Prostate gland (tissue), 2 donors: ENCODE measurements around the gene ACOT2. TPM values are rescaled to one million over a fixed set of nuclear protein-coding genes. Genes with fewer than 3 reads are reported as not detected.

ENCODE experiments used
- total RNA-seq, 2 donors: library from RNA; depleted of rRNA; stranded (reverse); fragments of >200 nt; gene quantifications; one replicate each; pipeline ENCODE4 v1.1.0, GENCODE V29; 2016

The ACOT2 gene
- total RNA-seq, 2 donors from 2014 or later = 37.4 to 39.0 TPM

Other genes starting within 250 kb of the ACOT2 start
- 10 to 100 TPM; 38.4 to 57.8 TPM for gene NUMB, start 110.7 kb upstream of the ACOT2 start, total RNA-seq
- 10 to 100 TPM; 20.9 to 62.8 TPM for gene RIOX1, start 78.3 kb upstream of the ACOT2 start, total RNA-seq
- gene ACOT1, start 32.1 kb upstream of the ACOT2 start, total RNA-seq = 10 to 100 TPM in 1 of 2 donors, 1 to 10 TPM in 1; 9.4 to 10.8 TPM
- gene HEATR4, start 10.3 kb upstream of the ACOT2 start, total RNA-seq = 1 to 10 TPM in 1 of 2 donors, under 1 TPM in 1; 0.55 to 4.7 TPM
- gene ACOT4, start 22.7 kb downstream of the ACOT2 start, total RNA-seq = 1 to 10 TPM; 1.9 to 2.1 TPM
- not detected for gene ACOT6, start 43.3 kb downstream of the ACOT2 start, total RNA-seq
- 1 to 10 TPM; 8.5 to 10.0 TPM for gene DNAL1, start 75.8 kb downstream of the ACOT2 start, total RNA-seq
- gene PNMA1, start 145.2 kb downstream of the ACOT2 start, total RNA-seq = 10 to 100 TPM; 18.6 to 62.7 TPM